GM12878 (cell line): ENCODE results near the gene DYNC1I1. TPM values are rescaled to one million over a fixed set of nuclear protein-coding genes. Genes with fewer than 3 reads are reported as not detected.

Experiments
- ATAC-seq: fragments of 200-7000 bp; cut with Tn5 transposase; 3 replicates; pipeline ENCODE4 v1.9.1; 2020; ENCODE audit warnings: mild to moderate bottlenecking, moderate library complexity
- BruUV-seq: library from RNA; stranded (reverse); fragments of 400-500 nt; replicated peaks from 2 replicates; lab custom pipeline; 2021; lab: Mats Ljungman, UMichigan
- CTCF ChIA-PET: fragments of 300-600 bp; sonication (Branson Sonifier 250); formaldehyde crosslinking; extraction: SDS; loops from one replicate; lab custom pipeline; 2021; ENCODE audit warnings: inconsistent platforms; lab: Yijun Ruan, JAX
- POLR2A ChIA-PET: fragments of 350-600 bp; formaldehyde crosslinking; extraction: SDS; loops from one replicate; lab custom pipeline; 2021; ENCODE audit warnings: inconsistent platforms; lab: Charles Lee
- RAD21 ChIA-PET: fragments of 300-600 bp; sonication (Branson Sonifier 250); formaldehyde crosslinking; loops from one replicate; lab custom pipeline; 2023; ENCODE audit warnings: antibody characterized with exemption; ENCODE audit not compliant: unreplicated experiment; lab: Charles Lee
- SMC1A ChIA-PET: fragments of 300-600 bp; sonication (Branson Sonifier 250); formaldehyde crosslinking; loops from one replicate; lab custom pipeline; 2023; ENCODE audit not compliant: unreplicated experiment, uncharacterized antibody; lab: Charles Lee
- DNase-seq: peaks from one replicate; pipeline ENCODE4 v3.0.0-alpha.2; 2011; ENCODE audit warnings: low read depth, low spot score
- FAIRE-seq: peaks from 3 replicates; lab custom pipeline; 2011; peaks lifted over from hg19 to GRCh38; lab: Jason Lieb, UNC
- H2AFZ ChIP-seq: 2 replicates; pipeline ENCODE4 v1.6.0; 2011; ENCODE audit warnings: low read depth, low read length, control low read depth; ENCODE audit not compliant: control insufficient read depth
- H3K27ac ChIP-seq: 2 replicates; pipeline ENCODE4 v1.5.1; 2011; ENCODE audit warnings: control low read depth; ENCODE audit not compliant: control insufficient read depth, insufficient read depth
- H3K27me3 ChIP-seq, 2 experiments: replicated peaks in 1 of 2; 2 replicates each; pipeline versions ENCODE4 v1.6.0 to v1.6.1; 2011; ENCODE audit warnings: low read length in 1 of 2; ENCODE audit not compliant: control insufficient read depth in 2 of 2, insufficient read depth in 2 of 2
- H3K36me3 ChIP-seq, 2 experiments: 2 replicates each; pipeline ENCODE4 v1.5.1; 2011; ENCODE audit warnings: low read length in 1 of 2; ENCODE audit not compliant: control insufficient read depth in 2 of 2, insufficient read depth in 2 of 2
- H3K4me1 ChIP-seq: 2 replicates; pipeline ENCODE4 v1.6.1; 2011; ENCODE audit warnings: mild to moderate bottlenecking, low read length, moderate library complexity, mixed read lengths; ENCODE audit not compliant: control insufficient read depth, insufficient read depth
- H3K4me2 ChIP-seq: 2 replicates; pipeline ENCODE4 v1.6.0; 2011; ENCODE audit warnings: control low read depth; ENCODE audit not compliant: control insufficient read depth, insufficient read depth
- H3K4me3 ChIP-seq: fragments of 200-600 bp; sonication (generic); 2 replicates; pipeline ENCODE4 v1.5.1; 2016
- H3K79me2 ChIP-seq: 2 replicates; pipeline ENCODE4 v1.6.0; 2011; ENCODE audit warnings: low read length; ENCODE audit not compliant: control insufficient read depth, insufficient read depth
- H3K9ac ChIP-seq: 2 replicates; pipeline ENCODE4 v1.8.0; 2011; ENCODE audit warnings: low read length, control low read depth, mixed read lengths; ENCODE audit not compliant: control insufficient read depth, insufficient read depth
- H3K9me3 ChIP-seq: replicated peaks from 3 replicates; pipeline ENCODE4 v1.5.1; 2011; ENCODE audit warnings: mild to moderate bottlenecking, low read length; ENCODE audit not compliant: control insufficient read depth, insufficient read depth
- H4K20me1 ChIP-seq: 2 replicates; pipeline ENCODE4 v1.6.0; 2011; ENCODE audit not compliant: control insufficient read depth, insufficient read depth
- CBX5 ChIP-seq: sonication (generic); IDR thresholded peaks from 2 replicates; pipeline ENCODE4 v1.6.1; 2016; ENCODE audit warnings: low read depth, moderate library complexity, mild to moderate bottlenecking, inconsistent platforms
- CEBPB ChIP-seq, 2 experiments: fragments of 150-350 bp in 1 of 2; IDR thresholded peaks; 2 replicates each; pipeline ENCODE4 v1.6.1; 2012 to 2014; ENCODE audit warnings: low read depth in 2 of 2, low read length in 2 of 2, borderline replicate concordance in 1 of 2, inconsistent platforms in 1 of 2
- GATAD2B ChIP-seq: fragments of 450-650 bp; conservative IDR thresholded peaks from 2 replicates; pipeline ENCODE4 v1.6.1; 2017; ENCODE audit warnings: low read depth, mild to moderate bottlenecking, moderate library complexity
- JUNB ChIP-seq: IDR thresholded peaks from 2 replicates; pipeline ENCODE4 v1.6.1; 2016; ENCODE audit warnings: antibody characterized with exemption, mild to moderate bottlenecking
- MTA2 ChIP-seq: fragments of 450-650 bp; IDR thresholded peaks from 2 replicates; pipeline ENCODE4 v1.6.1; 2016; ENCODE audit warnings: low read depth, mild to moderate bottlenecking, moderate library complexity
- MTA3 ChIP-seq: IDR thresholded peaks from 2 replicates; pipeline ENCODE4 v1.6.1; 2012; ENCODE audit warnings: low read length, inconsistent platforms, borderline replicate concordance
- MYB ChIP-seq: fragments of 150-350 bp; IDR thresholded peaks from 2 replicates; pipeline ENCODE4 v1.6.1; 2014; ENCODE audit warnings: mild to moderate bottlenecking, low read depth, low read length, borderline replicate concordance
- NFIC ChIP-seq: IDR thresholded peaks from 2 replicates; pipeline ENCODE4 v1.6.1; 2012; ENCODE audit warnings: low read depth, mild to moderate bottlenecking, inconsistent platforms, low read length, moderate library complexity
- NR2C2 ChIP-seq: IDR thresholded peaks from 2 replicates; pipeline ENCODE4 v1.6.1; 2011; ENCODE audit warnings: borderline replicate concordance, low read depth; ENCODE audit not compliant: control insufficient read depth, insufficient read length
- PAX8 ChIP-seq: fragments of 450-650 bp; IDR thresholded peaks from 2 replicates; pipeline ENCODE4 v1.6.1; 2017; ENCODE audit warnings: mild to moderate bottlenecking, moderate library complexity
- RB1 ChIP-seq: fragments of 450-650 bp; formaldehyde crosslinking; IDR thresholded peaks from 2 replicates; pipeline ENCODE4 v1.6.1; 2017; ENCODE audit warnings: mild to moderate bottlenecking, borderline replicate concordance
- RELA ChIP-seq: fragments of 450-650 bp; IDR thresholded peaks from 2 replicates; pipeline ENCODE4 v1.8.0; 2014; ENCODE audit warnings: borderline replicate concordance; ENCODE audit not compliant: partially characterized antibody
- SMARCA5 ChIP-seq: fragments of 450-650 bp; IDR thresholded peaks from 2 replicates; pipeline ENCODE4 v1.6.1; 2017; ENCODE audit warnings: mild to moderate bottlenecking
- SRF ChIP-seq, 2 experiments: IDR thresholded peaks; 2 replicates each; pipeline ENCODE4 v1.6.1; 2011; ENCODE audit warnings: low read depth in 2 of 2, low read length in 2 of 2, mild to moderate bottlenecking in 1 of 2, moderate library complexity in 1 of 2
- STAT3 ChIP-seq: IDR thresholded peaks from 2 replicates; pipeline ENCODE4 v1.6.1; 2011; ENCODE audit warnings: low read depth, low read length, improper control_type of control experiment
- ZNF24 ChIP-seq: fragments of 450-650 bp; IDR thresholded peaks from 2 replicates; pipeline ENCODE4 v1.6.1; 2017; ENCODE audit warnings: antibody characterized with exemption, mild to moderate bottlenecking
- WGBS: methylation state at CpG from one replicate; pipeline ENCODE4 v1.1.6; 2016; ENCODE audit warnings: low lambda C conversion rate; ENCODE audit not compliant: insufficient replicate concordance, insufficient coverage; ENCODE audit errors: missing lambda C conversion rate; 5-methylcytosine and 5-hydroxymethylcytosine counted together
- in situ Hi-C: fragments of 300-500 bp; cut with MboI; formaldehyde crosslinking; loops from 9 replicates; pipeline ENCODE4 v1.14.3; 2018; ENCODE audit warnings: mixed read lengths
- intact Hi-C: fragments of 100-400 bp; cut with micrococcal nuclease; formaldehyde crosslinking; loops from one replicate; pipeline ENCODE4 v1.14.2; 2022; ENCODE audit not compliant: unreplicated experiment
- polyA plus RNA-seq, 11 experiments: library from polyadenylated mRNA; depleted of rRNA in 4 of 11; unstranded in 6 of 11; stranded (reverse) in 5 of 11; fragments of >200 nt; fragmentation: Nextera tagmentation in 4 of 11; fragmentation: Illumina TruSeq in 1 of 11; extraction: Ambion mirVana in 4 of 11; extraction: Trizol in 1 of 11; gene quantifications; 1 replicate in 1 of 11; 2 replicates in 10 of 11; pipeline versions ENCODE4 v1.2.1 to v1.2.3, GENCODE V29; 2011 to 2016; ENCODE audit warnings: inconsistent platforms in 2 of 11, missing spikeins in 2 of 11, low read depth in 1 of 11
- total RNA-seq, 4 experiments: library from RNA; depleted of rRNA in 3 of 4; stranded (reverse); fragments of >200 nt in 3 of 4; fragmentation: Illumina TruSeq in 1 of 4; extraction: Trizol in 1 of 4; gene quantifications; 2 replicates each; pipeline versions ENCODE4 v1.2.1 to v1.2.3, GENCODE V29; 2013 to 2021
- TF ChIP-seq, protein P1 (sequence below): fragments of 450-650 bp; conservative IDR thresholded peaks from 2 replicates; pipeline ENCODE4 v1.6.1; 2017; ENCODE audit warnings: mild to moderate bottlenecking, moderate library complexity

DYNC1I1 gene
- total and polyA plus RNA-seq, 10 of the 15 experiments (the other 5 are each of a cell fraction or from before 2014, with no cell fraction given): 0.05 to 0.91 (median 0.14) TPM; not detected in 3

DNA sequence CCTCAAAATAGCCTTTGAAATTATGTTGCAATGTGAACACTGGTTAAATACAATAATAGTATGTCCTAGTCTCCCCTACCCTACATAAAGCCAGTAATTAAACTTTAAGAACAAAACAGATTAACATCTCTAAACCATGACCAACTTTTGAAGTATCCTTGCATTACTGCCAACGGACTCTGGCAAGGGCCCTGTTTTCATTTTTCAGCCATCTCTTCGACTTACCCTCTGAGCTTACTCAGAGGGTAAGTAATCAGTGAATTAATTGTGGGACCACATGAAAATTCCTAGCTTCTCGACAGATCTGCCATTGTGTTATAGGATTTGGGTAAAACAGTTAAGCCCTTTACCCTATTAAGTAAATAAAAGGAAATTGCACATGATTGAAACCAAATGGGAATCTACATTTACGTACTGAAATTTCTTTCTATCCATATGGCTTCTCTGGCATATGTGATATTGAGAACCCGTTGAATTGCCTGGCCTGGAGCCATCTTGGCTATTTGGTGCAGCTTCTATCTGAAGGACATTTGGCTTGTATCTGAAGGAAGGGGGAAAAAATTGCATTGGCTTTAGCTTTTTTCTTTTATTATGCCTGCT, 39.6 kb downstream of the DYNC1I1 start:
- no peak overlapping the region for H3K9ac ChIP-seq
- ChIA-PET CTCF (interaction anchor here (0.6 to 1.5 kb wide), 5 partner anchors 17 to 60 kb away, joined by 3 to 4 read pairs (median 3); no protein-coding TSS in a partner anchor), SMC1A (interaction anchor here (1.0 to 1.6 kb wide), 5 partner anchors 11 to 58 kb away, joined by 3 to 4 read pairs (median 3); no protein-coding TSS in a partner anchor), POLR2A (interaction anchor here (1.1 kb wide), 1 partner anchor 17 kb away, joined by 6 read pairs; no protein-coding TSS in a partner anchor), RAD21 (interaction anchor here (1.4 kb wide), 1 partner anchor 122 kb away, joined by 4 read pairs; no protein-coding TSS in a partner anchor)
- no peak overlapping the region for H2AFZ ChIP-seq
- H4K20me1 ChIP-seq: no peaks in the 10 kb centered on the region
- FAIRE-seq (no peak), DNase-seq (no peak), ATAC-seq (no peak)
- TF ChIP-seq, protein P1, sequence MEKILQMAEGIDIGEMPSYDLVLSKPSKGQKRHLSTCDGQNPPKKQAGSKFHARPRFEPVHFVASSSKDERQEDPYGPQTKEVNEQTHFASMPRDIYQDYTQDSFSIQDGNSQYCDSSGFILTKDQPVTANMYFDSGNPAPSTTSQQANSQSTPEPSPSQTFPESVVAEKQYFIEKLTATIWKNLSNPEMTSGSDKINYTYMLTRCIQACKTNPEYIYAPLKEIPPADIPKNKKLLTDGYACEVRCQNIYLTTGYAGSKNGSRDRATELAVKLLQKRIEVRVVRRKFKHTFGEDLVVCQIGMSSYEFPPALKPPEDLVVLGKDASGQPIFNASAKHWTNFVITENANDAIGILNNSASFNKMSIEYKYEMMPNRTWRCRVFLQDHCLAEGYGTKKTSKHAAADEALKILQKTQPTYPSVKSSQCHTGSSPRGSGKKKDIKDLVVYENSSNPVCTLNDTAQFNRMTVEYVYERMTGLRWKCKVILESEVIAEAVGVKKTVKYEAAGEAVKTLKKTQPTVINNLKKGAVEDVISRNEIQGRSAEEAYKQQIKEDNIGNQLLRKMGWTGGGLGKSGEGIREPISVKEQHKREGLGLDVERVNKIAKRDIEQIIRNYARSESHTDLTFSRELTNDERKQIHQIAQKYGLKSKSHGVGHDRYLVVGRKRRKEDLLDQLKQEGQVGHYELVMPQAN: no peak
- TF ChIP-seq SMARCA5 (no peak), GATAD2B (no peak)
- in situ Hi-C loops (no loop called here), intact Hi-C loops (no loop called here)
- no peak overlapping the region for H3K4me3 ChIP-seq
- WGBS: 22% methylated on average over 5 of the region's 5 CpGs
- H3K79me2 ChIP-seq: no peaks in the 10 kb centered on the region
- H3K4me1 ChIP-seq: no peaks in the 10 kb centered on the region
- H3K36me3 ChIP-seq: no peaks in the 10 kb centered on the region
- no peak overlapping the region for H3K4me2 ChIP-seq
- H3K27ac ChIP-seq: no peak overlapping the region
- no peaks in the 10 kb centered on the region for H3K9me3 ChIP-seq
- BruUV-seq: no TSS peak
- H3K27me3 ChIP-seq: no peaks in the 10 kb centered on the region

DNA sequence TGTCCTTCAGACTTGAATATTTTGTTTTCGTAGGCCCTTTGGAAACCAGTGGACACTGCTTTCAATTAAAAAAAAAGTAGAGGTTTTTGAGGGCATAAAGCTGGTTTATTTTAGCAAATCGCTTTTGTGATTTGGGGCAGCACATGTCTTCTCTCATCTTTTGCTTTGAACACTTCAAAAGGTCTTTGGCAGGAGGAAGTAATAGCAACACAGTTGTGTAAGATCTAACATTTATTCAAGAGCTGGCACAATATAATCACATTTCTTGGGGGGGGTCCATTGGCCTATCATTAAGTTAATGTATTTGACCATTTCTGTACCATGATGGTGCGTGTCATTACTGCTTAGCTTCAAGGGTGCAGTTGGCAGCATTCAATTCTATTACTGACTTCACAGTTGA, 42.4 kb downstream of the DYNC1I1 start:
- no TSS peak for BruUV-seq
- Histone ChIP-seq H3K9ac (no peak overlapping the region), H3K4me1 (no peaks in the 10 kb centered on the region), H3K4me3 (no peak overlapping the region), H3K4me2 (no peak overlapping the region), H2AFZ (no peak overlapping the region), H3K9me3 (no peaks in the 10 kb centered on the region), H3K27me3 (no peaks in the 10 kb centered on the region), H3K79me2 (no peaks in the 10 kb centered on the region), H3K27ac (no peak overlapping the region), H4K20me1 (no peaks in the 10 kb centered on the region), H3K36me3 (no peaks in the 10 kb centered on the region)
- intact Hi-C loops: no loop called here
- ChIA-PET RAD21 (no interaction called here), SMC1A (interaction anchor here (1.0 to 1.3 kb wide), 2 partner anchors 14 to 27 kb away, joined by 5 read pairs; no protein-coding TSS in a partner anchor), POLR2A (no interaction called here), CTCF (interaction anchor here (1.0 to 2.4 kb wide), 4 partner anchors 15 to 26 kb away, joined by 3 to 8 read pairs (median 4); no protein-coding TSS in a partner anchor)
- DNase-seq: no peak
- WGBS: 8% methylated on average over 3 of the region's 3 CpGs
- no peak for FAIRE-seq
- in situ Hi-C loops: no loop called here
- ATAC-seq: no peak
- TF ChIP-seq MTA3 (no peak), CBX5 (no peak), RELA (no peak), PAX8 (no peak), CEBPB (IDR thresholded peaks at IDR 0.05; ENCODE audit: borderline replicate concordance in 1 of 2, low read depth in 2 of 2, low read length in 2 of 2) (no peak), NFIC (no peak), MYB (no peak), NR2C2 (no peak), RB1 (no peak), STAT3 (no peak), JUNB (no peak), GATAD2B (no peak), ZNF24 (no peak), MTA2 (no peak), SRF (IDR thresholded peaks at IDR 0.05; ENCODE audit: low read depth in 2 of 2, low read length in 2 of 2) (no peak)
